Smooth muscle cell (in vitro differentiated cells): ENCODE data around the gene DENND1A. TPM values are rescaled to one million over a fixed set of nuclear protein-coding genes. Genes with fewer than 3 reads are reported as not detected.

Source experiments
- DNase-seq: peaks from one replicate; lab custom pipeline; 2025; ENCODE audit not compliant: unreplicated experiment; lab: John Stamatoyannopoulos, UW
- H2AFZ ChIP-seq: fragments of 200-600 bp; sonication (generic); 2 replicates; pipeline ENCODE4 v1.6.0; 2016; ENCODE audit warnings: antibody characterized with exemption, low read depth, mild to moderate bottlenecking
- H3F3A ChIP-seq: fragments of 200-600 bp; sonication (generic); 2 replicates; pipeline ENCODE4 v1.6.0; 2017; ENCODE audit warnings: antibody characterized with exemption, low read depth
- H3K27ac ChIP-seq: fragments of 200-600 bp; sonication (generic); 2 replicates; pipeline ENCODE4 v1.5.1; 2016; ENCODE audit warnings: low read depth, mild to moderate bottlenecking
- H3K27me3 ChIP-seq: fragments of 200-600 bp; sonication (generic); 2 replicates; pipeline ENCODE4 v1.6.1; 2016; ENCODE audit warnings: low read depth, mild to moderate bottlenecking
- H3K36me3 ChIP-seq: fragments of 200-600 bp; sonication (generic); 2 replicates; pipeline ENCODE4 v1.5.1; 2016; ENCODE audit warnings: low read depth
- H3K4me1 ChIP-seq: fragments of 200-600 bp; sonication (generic); 2 replicates; pipeline ENCODE4 v1.5.1; 2016; ENCODE audit warnings: low read depth
- H3K4me2 ChIP-seq: fragments of 200-600 bp; sonication (generic); 2 replicates; pipeline ENCODE4 v1.6.0; 2016; ENCODE audit warnings: mild to moderate bottlenecking
- H3K4me3 ChIP-seq: fragments of 200-600 bp; sonication (generic); 2 replicates; pipeline ENCODE4 v1.5.1; 2016; ENCODE audit warnings: mild to moderate bottlenecking
- H3K79me2 ChIP-seq: fragments of 200-600 bp; sonication (generic); 2 replicates; pipeline ENCODE4 v1.6.0; 2016; ENCODE audit warnings: low read depth, mild to moderate bottlenecking
- H3K9ac ChIP-seq: fragments of 200-600 bp; sonication (generic); 2 replicates; pipeline ENCODE4 v1.6.0; 2016; ENCODE audit warnings: low read depth
- H3K9me3 ChIP-seq: fragments of 200-600 bp; sonication (generic); replicated peaks from 2 replicates; pipeline ENCODE4 v1.5.1; 2016; ENCODE audit warnings: low read depth
- H4K20me1 ChIP-seq: fragments of 200-600 bp; sonication (generic); 2 replicates; pipeline ENCODE4 v1.6.0; 2016; ENCODE audit warnings: low read depth
- CTCF ChIP-seq: fragments of 200-600 bp; sonication (generic); IDR thresholded peaks from 2 replicates; pipeline ENCODE4 v1.5.1; 2017; ENCODE audit warnings: borderline replicate concordance, mild to moderate bottlenecking, antibody characterized with exemption; ENCODE audit not compliant: insufficient read depth, poor library complexity, severe bottlenecking
- WGBS: methylation state at CpG from one replicate; pipeline ENCODE4 v1.1.7; 2016; ENCODE audit warnings: low lambda C conversion rate; 5-methylcytosine and 5-hydroxymethylcytosine counted together
- polyA plus RNA-seq: library from polyadenylated mRNA; unstranded; fragments of >200 nt; fragmentation: Nextera tagmentation; extraction: Ambion mirVana; gene quantifications from 2 replicates; pipeline ENCODE4 v1.2.1, GENCODE V29; 2016
- total RNA-seq: library from RNA; depleted of rRNA; stranded (reverse); fragments of >200 nt; gene quantifications from 2 replicates; pipeline ENCODE4 v1.2.3, GENCODE V29; 2014

The DENND1A gene
- total and polyA plus RNA-seq, 2 experiments from 2014 or later: 8.1 to 20.2 TPM

- 98% methylated on average over 10 of the region's 10 CpGs for WGBS
- Histone ChIP-seq H2AFZ (no peak overlapping the region), H3F3A (no peaks in the 10 kb centered on the region), H3K79me2 (no peaks in the 10 kb centered on the region), H3K4me1 (no peaks in the 10 kb centered on the region), H3K4me3 (no peak overlapping the region), H3K9me3 (no peaks in the 10 kb centered on the region), H3K4me2 (no peak overlapping the region), H4K20me1 (no peaks in the 10 kb centered on the region), H3K27ac (no peak overlapping the region), H3K36me3 (no peaks in the 10 kb centered on the region), H3K9ac (no peak overlapping the region), H3K27me3 (no peaks in the 10 kb centered on the region)
- no peak for DNase-seq
- no peak for TF ChIP-seq CTCF
Measured at GRCh38 chr9:123418506-123418905, 511.4 kb downstream of the DENND1A start.

GRCh38 chr9:123418052-123418430 lies 511.9 kb downstream of the DENND1A start:
- H3K9me3 ChIP-seq: no peaks in the 10 kb centered on the region
- H3K27me3 ChIP-seq: no peaks in the 10 kb centered on the region
- no peak overlapping the region for H3K27ac ChIP-seq
- no peak overlapping the region for H3K9ac ChIP-seq
- H3K4me1 ChIP-seq: no peaks in the 10 kb centered on the region
- H2AFZ ChIP-seq: no peak overlapping the region
- no peaks in the 10 kb centered on the region for H4K20me1 ChIP-seq
- no peaks in the 10 kb centered on the region for H3K36me3 ChIP-seq
- H3K79me2 ChIP-seq: no peaks in the 10 kb centered on the region
- no peak overlapping the region for H3K4me2 ChIP-seq
- DNase-seq: no peak
- H3F3A ChIP-seq: no peaks in the 10 kb centered on the region
- no peak for TF ChIP-seq CTCF
- WGBS: 98% methylated on average over 5 of the region's 5 CpGs
- H3K4me3 ChIP-seq: no peak overlapping the region

GRCh38 chr9:123417289-123418051 lies 512.5 kb downstream of the DENND1A start:
- no peak overlapping the region for H3K9ac ChIP-seq
- H2AFZ ChIP-seq: no peak overlapping the region
- H3K9me3 ChIP-seq: no peaks in the 10 kb centered on the region
- H3K4me2 ChIP-seq: no peak overlapping the region
- DNase-seq: no peak
- WGBS: 88% methylated on average over 5 of the region's 5 CpGs
- no peaks in the 10 kb centered on the region for H3K4me1 ChIP-seq
- no peaks in the 10 kb centered on the region for H3K79me2 ChIP-seq
- H3K4me3 ChIP-seq: no peak overlapping the region
- no peaks in the 10 kb centered on the region for H3F3A ChIP-seq
- H3K27me3 ChIP-seq: no peaks in the 10 kb centered on the region
- no peak overlapping the region for H3K27ac ChIP-seq
- no peak for TF ChIP-seq CTCF
- H4K20me1 ChIP-seq: no peaks in the 10 kb centered on the region
- no peaks in the 10 kb centered on the region for H3K36me3 ChIP-seq

GRCh38 chr9:123416176-123416575 lies 513.8 kb downstream of the DENND1A start:
- Histone ChIP-seq H3K4me1 (no peaks in the 10 kb centered on the region), H2AFZ (no peak overlapping the region), H3K27ac (no peak overlapping the region), H3K4me3 (no peak overlapping the region), H3F3A (no peaks in the 10 kb centered on the region), H3K27me3 (no peaks in the 10 kb centered on the region), H3K36me3 (no peaks in the 10 kb centered on the region), H3K9me3 (no peaks in the 10 kb centered on the region), H3K4me2 (no peak overlapping the region), H3K79me2 (no peaks in the 10 kb centered on the region), H3K9ac (no peak overlapping the region), H4K20me1 (no peaks in the 10 kb centered on the region)
- WGBS: 89% methylated on average over 8 of the region's 8 CpGs
- TF ChIP-seq CTCF: no peak
- no peak for DNase-seq
